HG03159 (cell line): ENCODE data around the gene FNDC5.
"Not testable (repeated sequence)": the region's sequence is repeated elsewhere in the genome, so short reads cannot be mapped to it uniquely, and the experiment has no call there.

Experiments
- ATAC-seq: cut with Tn5 transposase; IDR thresholded peaks from one replicate; pipeline ENCODE4 v1.9.1; 2021; ENCODE audit warnings: mild to moderate bottlenecking, moderate library complexity; ENCODE audit not compliant: unreplicated experiment

The FNDC5 gene

DNA sequence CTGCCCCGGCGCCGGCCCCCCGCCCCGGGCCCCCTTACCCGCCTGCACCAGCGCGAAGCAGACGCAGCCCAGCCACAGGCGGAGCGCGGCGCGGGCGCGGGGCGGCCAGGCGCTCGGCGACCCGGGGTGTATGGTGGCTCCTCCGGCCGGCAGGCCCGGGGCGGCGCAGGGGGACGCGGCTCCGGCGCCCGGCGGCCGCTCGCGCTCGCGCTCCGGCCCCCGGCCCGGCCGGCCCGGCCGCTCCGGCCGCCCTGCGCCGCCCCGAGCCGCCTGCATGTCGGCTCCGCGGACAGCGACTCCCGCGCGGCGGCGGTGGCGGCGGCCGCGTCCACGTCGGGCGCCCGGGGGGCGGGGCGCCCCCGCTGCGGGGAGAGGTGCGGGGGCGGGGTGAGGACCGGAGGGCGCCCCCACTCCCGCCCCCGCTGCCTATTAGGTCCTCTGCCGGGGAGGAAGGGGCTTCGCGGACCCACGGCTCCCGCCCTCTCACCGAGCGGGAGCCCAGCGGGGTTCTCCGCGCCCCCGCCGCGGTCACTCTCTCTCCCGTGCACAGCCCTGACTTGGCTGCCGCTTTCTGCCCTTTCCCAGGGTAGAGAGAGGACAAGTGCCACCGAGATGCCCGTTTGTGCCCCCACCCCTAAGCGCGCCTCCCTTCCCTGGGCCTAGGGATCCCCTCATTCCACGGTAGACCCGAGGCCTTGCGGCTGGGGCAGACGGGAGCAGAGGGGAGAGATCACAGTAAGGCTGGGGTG lies at the start of gene FNDC5:
FNDC5 (minus strand) TSS at position 298 of the 749 bp plus-strand sequence.
- ATAC-seq: no peak

DNA sequence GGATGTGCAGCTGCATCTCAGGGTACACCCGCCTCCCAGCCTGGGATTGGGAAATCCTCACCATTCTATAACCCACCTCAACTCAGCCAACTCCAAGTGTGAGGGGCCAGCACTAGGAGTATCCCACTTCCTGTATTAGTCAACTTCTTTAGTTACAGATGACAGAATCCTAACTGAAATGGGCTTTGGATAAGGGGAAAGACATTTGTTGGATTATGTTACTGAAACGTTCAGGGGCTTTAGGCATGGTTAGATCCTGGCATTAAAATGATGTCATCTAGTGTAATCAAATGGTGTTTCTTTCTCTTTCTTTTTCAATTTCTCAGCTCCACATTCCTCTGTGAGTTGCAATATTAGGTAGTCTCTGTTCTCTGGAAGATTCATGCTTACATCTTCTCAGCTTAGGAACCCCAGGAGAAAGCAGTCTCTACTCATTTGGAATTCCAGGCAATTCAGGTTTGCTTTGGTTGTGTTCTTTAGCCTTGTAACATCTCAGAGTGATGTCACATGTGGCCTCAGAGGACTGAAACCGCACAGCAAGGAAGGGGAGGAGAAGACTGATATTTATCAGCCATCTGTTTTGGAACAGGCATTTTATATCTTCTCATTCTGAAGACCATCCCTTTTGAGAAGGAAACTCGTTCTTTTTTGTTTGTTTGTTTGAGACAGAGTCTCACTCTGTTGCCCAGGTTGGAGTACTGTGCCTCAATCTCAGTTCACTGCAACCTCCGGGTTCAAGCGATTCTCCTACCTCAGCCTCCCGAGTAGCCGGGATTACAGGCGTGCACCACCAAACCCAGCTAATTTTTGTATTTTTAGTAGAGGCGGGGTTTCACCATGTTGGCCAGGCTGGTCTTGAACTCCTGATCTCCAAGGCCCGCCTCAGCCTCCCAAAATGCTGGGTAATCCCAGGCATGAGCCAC lies 49.4 kb upstream of the FNDC5 start:
- no peak for ATAC-seq

DNA sequence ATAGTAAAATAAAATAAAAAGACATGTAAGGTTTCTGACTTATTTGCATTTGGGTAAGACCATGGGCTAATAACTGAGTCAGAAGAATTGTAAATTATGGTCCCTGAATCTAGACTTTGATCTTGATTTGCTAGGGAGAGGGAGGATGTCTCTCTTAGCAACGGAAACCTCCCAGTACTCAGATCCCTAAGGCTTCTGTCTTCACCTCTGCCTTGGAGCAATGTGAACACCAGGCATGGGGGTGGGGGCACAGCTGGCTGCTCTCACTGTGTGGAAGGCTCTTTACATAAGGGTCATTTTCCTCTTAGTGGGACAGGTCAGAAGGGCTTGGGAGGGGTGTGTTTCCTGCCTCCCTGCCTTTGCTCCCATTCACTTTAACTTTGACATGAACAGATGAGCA lies 47.5 kb upstream of the FNDC5 start:
- ATAC-seq: no peak

DNA sequence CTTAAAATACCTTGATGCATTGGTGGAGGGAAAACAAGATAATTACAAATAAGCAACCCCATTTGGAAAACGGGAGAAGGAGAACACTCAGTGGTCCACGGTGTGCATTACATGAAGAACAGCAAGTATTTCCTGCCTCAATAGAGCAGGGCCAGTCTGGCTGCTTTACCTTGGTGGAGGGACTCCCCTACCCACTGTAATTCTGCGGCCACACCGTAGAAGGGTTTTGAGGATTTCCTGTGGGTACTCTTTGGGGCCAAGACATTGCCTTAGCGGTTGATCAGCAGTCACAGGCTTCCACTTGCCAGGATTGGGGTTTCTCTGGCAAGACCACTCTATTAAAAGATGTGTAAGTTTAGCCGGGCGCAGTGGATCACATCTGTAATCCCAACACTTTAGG lies 46.8 kb upstream of the FNDC5 start:
- ATAC-seq: no peak

DNA sequence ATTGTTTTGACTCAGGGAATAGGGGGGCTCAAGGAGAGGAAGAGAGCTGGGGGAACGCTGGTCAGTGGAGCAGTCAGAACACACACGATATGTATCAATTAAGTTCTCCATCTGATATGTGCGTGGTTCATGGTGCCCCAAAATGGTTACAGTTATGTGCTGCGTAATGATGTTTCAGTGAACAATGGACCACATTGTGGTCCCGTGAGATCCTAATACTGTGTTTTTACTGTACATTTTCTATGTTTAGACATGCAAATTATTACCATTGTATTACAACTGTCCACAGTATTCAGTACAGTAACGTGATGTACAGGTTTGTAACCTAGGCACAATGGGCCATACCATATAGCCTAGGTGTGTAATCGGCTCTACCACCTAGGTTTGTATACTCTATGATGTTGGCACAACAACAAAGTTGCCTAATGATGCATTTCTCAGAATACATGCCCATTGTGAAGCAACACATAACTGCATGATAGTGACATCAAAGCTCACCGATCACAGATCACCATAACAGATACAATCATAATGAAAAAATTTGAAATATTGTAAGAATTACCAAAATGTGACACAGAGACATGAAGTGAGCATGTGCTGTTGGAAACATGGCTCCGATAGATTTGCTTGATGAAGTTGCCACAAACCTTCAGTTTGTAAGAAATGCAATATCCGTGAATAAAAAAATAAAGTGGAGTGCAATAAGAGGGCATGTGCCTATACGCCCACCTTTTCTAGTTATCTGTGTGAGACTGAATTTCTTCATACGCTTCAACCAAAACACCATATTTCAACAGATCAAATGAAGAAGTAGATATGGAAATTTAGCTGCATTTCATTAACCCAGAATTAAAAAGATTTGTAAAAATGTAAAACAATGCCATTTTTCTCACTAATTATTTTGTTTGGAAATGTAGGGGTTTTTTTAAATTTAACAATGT lies 45.3 kb upstream of the FNDC5 start:
- ATAC-seq: no peak

DNA sequence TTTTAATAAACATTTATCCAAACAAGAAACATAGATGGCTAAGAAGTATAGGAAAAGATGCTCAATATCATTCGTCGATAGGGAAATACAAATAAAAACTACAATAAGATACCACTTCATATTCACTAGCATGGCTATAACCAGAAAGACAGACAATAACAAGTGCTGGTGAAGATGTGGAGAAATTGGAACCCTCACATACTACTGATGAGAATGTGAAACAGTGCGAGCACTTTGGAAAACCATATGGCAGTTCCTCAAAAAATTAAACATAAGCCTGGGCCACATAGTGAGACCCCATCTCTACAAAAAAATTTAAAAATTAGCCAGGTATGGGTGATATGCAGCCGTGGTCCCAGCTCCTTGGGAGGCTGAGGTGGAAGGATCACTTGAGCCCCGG lies 39.6 kb upstream of the FNDC5 start:
- ATAC-seq: no peak

DNA sequence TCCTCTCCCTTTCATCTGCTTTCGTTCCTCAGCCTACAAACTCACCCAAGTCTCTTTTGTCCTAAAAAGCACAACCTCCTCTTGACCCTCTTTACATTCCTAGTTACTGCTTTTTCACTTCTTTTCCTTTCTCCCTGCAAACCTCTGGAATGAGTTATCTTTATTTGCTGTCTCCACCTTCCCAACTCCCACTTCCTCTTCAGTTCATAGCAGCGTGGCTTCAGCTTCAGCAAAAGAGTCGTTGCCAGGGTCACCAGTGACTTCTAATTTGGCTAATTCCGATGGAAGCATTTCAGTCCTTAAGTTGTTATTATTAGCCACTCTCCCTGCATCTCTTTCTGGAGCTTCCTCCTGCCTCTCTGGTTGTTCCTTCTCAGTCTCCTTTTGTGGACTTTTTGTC lies 36.7 kb upstream of the FNDC5 start:
- no peak for ATAC-seq

DNA sequence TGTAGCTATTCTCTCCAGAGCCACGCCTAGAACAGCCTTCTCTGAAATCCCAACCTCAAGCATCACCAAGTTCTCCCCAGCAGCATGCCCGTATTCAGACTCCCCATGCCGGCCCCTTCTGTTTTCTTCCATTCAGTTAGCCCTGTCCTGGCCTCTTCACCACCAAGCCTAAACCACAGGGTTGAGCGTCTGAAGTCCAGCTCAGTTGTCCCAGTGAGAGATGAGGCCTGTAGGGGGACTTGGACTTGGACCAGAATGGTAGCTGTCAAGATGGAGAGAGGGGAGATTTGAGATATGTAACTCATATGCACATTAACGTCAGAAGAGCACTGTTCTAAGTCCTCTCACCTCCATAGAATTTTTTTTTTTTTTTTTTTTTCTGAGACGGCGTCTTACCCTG lies 35.9 kb upstream of the FNDC5 start:
- no peak for ATAC-seq

DNA sequence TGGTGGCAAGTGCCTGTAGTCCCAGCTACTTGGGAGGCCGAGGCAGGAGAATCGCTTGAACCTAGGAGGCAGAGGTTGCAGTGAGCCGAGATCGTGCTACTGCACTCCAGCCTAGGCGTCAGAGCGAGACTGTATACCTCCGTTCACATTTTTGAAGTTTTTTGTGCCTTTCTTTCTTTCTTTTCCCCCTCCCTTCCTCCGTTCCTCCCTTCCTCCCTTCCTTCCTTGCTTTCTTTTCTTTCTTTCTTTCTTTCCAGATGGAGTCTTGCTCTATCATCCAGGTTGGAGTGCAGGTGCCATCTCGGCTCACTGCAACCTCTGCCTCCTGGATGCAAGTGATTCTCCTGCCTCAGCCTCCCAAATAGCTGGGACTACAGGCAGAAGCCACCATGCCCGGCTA lies 34.9 kb upstream of the FNDC5 start:
- ATAC-seq: not testable (repeated sequence)

DNA sequence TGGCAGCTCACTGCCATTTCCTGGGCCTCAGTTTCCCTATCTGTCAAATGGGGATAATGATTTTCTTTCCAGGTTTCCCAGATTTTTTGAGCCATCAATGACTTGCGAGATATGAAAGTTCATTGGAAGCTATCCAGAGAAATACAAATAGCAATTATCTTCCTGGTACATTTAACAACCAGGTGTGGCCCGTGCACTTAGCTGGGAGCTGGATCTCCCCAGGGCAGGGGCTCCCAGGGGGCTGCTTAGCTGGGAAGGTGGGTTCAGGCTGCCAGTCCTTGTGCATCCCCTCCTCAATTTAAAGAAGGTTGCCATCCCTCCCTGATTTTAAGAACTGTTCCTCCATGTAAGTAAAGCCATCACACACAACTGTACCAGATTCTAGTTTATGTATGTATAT lies 34.1 kb upstream of the FNDC5 start:
- ATAC-seq: no peak

DNA sequence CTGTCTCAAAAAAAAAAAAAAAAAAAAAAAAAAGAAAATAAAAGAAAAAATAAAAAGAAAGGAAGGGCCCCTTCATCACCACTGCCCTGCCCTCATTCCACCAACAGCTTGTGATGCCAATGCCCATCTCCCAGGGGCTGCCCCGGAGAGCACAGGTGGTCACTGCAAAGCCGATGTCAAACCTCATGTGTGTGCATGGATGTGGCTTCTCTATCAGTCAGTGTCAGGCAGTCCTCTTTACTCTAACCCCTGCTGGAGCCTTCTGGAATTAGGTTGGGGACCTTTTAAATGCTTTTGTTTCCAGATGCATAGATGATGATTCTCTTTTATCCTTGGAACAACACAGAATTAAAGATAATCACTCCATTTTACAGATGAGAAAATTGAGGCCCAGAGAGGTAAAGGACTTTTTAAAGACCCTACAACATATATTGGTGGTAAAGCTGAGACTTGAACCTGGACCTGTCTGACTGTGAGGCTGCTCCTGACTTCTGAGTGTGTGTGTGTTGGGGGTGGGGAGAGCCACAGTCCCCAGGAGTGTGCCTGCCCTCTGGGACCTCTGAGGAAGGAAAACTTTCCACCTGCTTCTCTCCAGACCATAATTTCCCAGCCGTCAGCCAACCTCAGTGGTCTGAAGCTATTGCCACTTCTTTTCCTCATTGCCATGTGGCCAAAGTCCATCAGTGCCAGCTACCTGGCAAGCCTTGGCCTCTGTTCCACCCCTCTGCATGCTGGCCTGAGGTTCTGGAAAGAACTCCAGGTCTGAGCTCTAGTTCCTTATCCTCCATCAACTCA lies 33.5 kb upstream of the FNDC5 start:
- ATAC-seq: no peak

DNA sequence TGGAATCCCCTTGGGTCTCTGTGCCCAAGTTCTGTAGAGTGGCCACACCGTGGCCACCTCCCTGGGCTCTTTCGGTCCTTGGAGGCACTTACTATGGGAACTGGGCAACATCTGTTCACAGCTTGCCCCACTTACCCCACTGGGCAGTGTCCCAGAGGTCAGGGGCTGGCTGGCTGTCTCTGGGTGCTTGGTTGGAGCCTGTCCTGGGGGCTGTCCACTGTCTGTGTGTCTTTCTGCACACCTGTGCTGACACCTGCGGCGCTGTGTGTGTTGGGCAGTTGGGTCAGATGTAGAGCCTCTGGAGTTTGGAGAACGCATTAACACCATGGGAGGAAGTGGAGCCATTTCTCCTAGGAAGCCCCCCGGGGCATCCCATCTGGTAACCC lies 31.8 kb upstream of the FNDC5 start:
- no peak for ATAC-seq

DNA sequence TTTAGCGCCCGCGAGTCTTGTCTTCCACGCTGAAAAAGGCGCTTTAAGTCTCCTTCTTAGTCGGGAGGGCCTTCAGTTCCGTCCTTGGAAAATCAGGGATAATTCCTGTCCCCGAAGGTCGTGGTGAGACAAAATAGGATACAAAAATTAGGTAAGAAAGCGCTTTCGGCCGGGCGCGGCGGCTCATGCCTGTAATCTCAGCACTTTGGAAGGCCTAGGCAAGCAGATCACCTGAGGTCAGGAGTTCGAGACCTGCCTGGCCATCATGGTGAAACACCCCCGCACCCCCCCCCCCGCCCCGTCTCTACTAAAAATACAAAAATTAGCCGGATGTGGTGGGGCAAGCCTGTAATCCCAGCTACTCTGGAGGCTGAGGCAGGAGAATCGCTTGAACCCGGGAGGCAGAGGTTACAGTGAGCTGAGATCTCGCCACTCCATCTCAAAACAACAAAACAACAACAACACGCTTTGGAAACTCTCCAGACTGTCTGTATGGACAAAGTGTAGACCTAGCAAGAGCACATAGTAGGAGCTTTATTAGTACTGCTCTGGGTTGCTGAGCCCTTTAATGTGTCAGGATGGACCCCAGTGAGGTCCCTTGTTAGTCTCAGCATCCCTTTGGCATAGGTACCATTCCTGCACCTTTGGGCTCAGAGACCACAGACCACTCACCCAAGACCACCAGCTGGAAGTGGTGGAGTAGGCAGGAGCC lies 31.3 kb upstream of the FNDC5 start:
- ATAC-seq: no peak

DNA sequence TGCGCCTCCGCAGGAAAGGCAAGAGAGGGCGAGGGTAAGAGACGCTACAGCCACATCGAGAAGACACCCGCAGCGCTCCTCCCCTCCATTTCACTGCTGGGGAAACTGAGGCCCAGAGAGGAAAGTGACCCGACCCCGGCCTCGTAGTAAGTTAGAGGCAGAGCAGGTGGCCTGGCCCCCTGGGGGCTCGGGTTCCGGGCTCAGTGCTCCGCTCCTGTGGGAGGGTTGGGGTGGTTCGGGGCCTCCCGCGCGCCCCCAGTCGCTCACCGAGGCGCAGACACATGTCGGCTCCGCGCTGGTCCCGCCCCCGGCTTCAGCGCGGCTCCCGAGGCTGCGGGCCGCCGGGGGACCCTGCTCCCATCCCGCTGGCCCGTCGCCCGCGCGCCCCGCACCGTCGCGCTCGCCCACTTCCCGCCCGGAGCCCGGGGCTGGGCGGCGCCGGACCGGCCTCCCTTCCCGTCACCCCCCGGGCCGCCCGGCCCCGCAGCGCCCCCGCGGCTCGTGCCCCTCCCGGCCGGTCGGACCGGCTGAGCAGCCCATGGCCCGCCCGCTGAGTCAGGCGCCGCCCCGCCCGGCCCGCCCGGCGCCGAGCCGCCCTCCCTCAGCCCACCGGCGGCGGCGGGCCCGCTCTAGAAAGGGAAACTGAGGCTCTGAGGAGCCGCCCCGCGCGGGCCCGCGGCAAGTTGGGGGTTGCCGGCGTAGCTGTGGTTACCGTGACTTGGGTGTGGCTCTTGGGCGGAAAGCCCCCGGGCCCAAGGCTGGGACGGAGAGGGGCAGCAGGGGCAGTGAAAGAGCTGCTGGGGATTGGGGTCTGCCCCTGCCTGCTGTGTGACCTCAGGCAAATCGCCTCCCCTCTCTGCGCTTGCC lies 30.5 kb upstream of the FNDC5 start, which contains the start of gene TMEM54:
TMEM54 (minus strand) TSS at position 434 of the 867 bp plus-strand sequence; CDS start at position 283, 151 bp downstream.
- no peak for ATAC-seq

DNA sequence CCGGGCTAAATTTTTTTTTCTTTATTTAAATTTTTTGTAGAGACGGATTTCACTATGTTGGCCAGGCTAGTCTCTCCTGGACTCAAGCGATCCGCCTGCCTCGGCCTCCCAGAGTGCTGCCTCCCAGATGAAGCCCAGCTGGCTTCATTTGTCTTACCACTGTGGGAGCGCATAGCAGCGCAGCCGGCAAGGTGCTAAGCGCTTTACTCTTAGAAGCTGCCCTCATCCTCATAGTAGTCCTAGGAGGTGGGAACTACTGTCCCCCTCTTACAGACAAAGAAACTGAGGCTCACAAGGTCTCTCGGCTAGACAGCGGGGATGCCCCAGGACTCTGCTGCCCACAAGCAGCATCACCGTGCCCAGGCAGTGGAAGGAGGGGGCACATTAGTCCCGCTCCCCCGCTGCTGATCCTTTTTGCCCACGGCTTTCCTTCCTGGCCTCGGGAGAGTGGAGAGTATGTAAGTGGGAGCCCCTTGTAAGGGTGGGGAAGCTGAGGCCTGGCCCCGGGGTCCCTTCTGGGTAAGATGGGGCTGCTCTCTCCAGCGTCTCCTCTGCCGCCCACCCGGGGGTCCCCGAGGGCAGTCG lies 29.8 kb upstream of the FNDC5 start:
- ATAC-seq: no peak

DNA sequence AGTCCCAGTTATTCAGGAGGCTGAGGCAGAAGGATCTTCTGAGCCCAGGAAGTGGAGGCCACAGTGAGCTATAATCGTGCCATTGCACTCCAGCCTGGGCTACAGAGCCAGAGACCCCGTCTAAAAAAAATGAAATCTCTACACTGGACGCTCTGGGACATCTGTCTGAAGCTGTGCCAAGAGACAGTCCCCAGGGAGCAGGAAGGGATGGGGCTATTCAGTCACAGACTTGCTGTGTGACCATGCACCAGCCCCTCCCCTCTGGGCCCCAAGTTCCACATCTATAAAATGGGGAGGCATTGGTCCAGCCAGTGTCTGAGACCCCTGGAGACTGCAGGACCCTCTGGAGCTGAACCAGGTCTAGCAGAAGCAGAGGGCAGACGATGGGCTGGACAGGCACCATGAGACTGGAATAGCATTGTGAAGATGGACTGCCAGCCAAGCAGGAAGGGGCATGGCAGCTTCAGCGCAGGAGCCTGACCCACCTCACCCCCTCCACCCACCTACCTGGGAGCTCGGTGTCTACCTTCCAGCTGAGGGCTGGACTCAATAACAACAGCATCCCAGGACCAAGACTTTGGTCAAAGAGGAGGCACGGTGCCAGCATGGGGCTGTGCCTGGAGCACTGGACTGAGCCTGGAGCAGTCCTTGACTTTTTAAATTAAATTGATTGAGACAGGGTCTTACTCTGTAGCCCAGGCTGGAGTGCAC lies 29.0 kb upstream of the FNDC5 start:
- ATAC-seq: no peak

DNA sequence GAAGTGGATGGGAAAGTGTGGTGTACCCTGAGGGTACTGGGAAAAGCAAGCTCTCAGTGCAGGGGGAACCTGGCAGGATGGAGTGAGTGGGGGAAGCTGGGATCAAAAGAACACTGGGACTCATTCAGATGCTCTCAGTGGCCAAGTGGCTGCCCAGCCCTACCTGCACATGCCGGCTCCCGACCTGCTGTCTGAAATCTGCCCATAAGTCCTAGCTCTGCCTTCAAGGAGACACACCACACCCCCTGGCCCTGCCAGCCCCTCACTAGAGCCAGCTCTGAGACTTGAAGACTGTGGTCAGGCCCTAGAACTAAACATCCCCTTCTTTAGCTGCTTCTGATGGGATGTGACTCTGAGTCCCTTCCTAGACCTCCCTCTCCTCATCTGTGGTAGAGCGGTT lies 28.2 kb upstream of the FNDC5 start:
- ATAC-seq: no peak

DNA sequence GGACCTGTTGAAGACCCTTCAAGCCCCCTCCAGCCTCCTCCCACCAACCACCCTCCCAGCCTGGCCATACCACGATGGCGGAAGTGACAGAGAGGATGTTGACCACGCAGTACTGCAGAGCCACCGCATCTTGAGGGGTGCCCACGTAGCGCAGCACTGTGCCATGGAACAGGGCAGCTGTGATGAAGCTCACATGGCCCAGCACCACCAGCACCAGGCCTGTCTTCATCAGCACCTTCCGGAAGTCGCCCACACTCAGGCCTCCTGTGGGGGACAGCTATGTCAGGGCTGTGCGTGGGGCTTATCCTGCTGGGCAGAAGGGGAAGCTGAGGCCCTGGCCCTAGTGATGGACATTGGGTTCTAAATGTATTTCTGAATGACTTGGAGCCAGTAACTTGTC lies 27.3 kb upstream of the FNDC5 start:
- no peak for ATAC-seq
